Left renal cortex interstitium (tissue), 4 donors: ENCODE data around the gene ADH5. TPM values are rescaled to one million over a fixed set of nuclear protein-coding genes. Genes with fewer than 3 reads are reported as not detected.
"Not testable (repeated sequence)": the region's sequence is repeated elsewhere in the genome, so short reads cannot be mapped to it uniquely, and the experiment has no call there.

Source experiments
- DNase-seq, 4 donors: peaks; one replicate each; pipeline ENCODE4 v3.0.0-alpha.2; 2013; ENCODE audit warnings: low read depth in 4 of 4, low spot score in 2 of 4, missing footprints in 1 of 4
- polyA plus RNA-seq, 4 donors: library from polyadenylated mRNA; unstranded; fragments of 120-200 nt; gene quantifications; one replicate each; pipeline ENCODE4 v1.2.1, GENCODE V29; 2013; ENCODE audit not compliant: insufficient read length in 4 of 4

Gene ADH5
- polyA plus RNA-seq, 4 donors = 231 to 314 (median 236) TPM

DNA sequence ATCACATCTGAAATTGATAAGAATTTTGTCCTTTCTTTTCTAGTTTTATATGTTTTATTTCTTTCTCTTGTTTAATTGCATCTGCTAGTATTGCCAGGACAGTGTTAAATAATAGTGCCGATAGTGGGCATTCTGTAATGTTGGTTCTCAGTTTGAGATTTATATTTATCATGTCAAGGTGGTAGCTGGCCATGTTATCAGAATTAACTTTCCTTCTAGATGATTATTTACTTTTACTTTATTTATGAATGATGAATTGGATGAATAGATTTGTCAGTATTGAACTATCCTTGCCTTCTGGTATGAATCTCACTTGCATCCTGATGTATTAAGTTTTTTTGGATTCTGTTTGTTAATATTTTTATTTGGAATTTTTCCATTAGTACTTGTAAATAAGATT lies 50.4 kb downstream of the ADH5 start:
- no peak for DNase-seq

DNA sequence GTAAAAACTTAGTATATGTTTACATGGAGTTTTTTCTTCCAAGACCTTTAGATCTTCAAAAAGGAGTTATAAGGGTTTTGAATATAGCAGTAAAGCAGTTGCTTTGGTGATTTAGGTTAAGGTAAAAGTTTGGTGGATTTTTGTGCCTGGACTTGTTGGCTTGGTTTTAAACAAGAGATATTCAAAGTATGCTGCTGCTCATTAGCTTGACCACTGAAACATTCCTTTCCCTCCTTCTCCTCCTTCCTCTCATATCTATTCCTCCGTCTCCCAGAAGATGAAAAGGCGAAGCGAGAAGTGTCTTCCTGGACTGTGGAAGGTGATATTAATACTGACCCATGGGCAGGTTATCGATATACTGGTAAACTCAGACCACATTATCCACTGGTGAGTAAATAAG lies 54.6 kb downstream of the ADH5 start:
- DNase-seq = no peak

- DNase-seq = no peak
Measured at GRCh38 chr4:99029852-99030251, 58.7 kb downstream of the ADH5 start.

GRCh38 chr4:99029018-99029735 lies 59.4 kb downstream of the ADH5 start:
- DNase-seq = no peak

GRCh38 chr4:99028187-99028586 lies 60.4 kb downstream of the ADH5 start:
- no peak for DNase-seq

DNA sequence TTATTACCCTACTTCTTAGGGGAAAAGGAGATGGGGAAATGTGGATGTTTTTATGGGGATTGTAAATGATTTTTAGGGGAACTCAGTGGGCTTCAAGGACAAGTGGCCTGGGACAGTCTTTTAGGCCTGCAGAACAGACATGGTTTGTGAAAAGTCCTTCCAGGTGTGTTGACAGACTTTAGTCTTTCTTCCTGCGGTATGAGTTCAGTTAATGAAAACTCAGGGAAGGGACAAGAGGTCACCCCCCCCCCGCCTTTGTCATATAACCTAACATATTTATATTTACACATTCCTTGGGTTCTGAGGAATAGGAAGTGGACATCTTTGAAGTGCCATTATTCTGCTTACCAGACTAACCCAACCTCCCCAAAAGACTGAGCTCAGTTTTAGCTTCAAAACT lies 61.3 kb downstream of the ADH5 start:
- DNase-seq = no peak

DNA sequence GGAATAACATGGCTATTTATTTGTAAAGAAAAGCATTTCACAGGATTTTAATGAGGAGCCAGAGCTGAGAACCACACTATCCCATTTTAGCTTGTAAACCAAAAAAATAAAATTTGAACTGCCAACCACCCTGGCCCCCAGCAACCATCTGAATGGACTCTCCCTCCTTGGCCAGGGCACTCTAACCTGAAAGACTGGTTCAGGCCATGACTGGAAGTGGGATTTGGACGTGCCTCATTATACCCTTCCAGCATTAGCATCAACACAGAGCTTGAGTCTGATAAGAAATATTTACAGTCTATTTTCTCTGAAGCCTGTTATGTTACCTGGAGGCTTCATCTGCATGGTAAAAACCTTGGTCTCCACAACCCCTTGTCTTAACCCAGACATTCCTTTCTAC lies 63.1 kb downstream of the ADH5 start:
- no peak for DNase-seq

GRCh38 chr4:99024481-99025275 lies 63.9 kb downstream of the ADH5 start:
- no peak for DNase-seq

DNA sequence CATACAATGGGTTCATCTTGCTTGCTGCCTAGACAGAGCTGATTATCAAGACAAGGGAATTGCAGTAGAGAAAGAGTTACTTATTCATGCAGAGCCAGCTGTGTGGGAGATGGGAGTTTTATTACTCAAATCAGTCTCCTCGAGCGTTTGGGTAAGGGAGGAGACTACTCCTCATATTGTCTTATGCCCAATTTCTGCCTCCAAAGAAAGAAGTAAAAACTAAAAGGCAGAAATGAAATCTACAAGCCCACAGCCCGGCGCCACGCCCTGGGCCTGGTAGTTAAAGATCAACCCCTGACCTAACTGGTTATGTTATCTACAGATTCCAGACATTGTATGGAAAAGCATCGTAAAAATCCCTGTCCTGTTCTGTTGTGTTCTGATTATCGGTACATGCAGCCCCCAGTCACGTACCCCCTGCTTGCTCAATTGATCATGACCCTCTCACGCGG lies 64.8 kb downstream of the ADH5 start:
- DNase-seq = not testable (repeated sequence)

GRCh38 chr4:99022566-99022965 lies 66.0 kb downstream of the ADH5 start:
- no peak for DNase-seq

DNA sequence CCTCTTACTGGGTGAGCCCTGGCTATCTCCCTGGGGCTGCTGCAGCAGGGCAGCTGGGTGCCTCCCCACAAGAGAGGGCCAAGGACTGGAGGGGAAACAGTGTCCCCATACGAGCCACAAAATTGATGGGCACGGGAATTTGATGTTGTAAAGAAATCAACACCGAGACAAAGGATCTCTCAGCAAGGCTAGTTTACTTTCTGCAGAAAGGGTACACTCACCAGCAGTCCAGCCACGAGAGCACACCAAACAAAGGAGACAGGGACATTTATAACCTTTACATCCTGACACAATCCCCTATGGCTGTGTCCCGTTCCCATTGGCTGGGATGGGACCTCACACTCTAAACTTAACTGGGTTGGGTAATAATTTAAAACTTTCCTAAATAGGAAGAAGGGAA lies 67.2 kb downstream of the ADH5 start:
- DNase-seq = no peak

Other genes with a start within 250 kb of the ADH5 start
- gene EIF4E, start 159.7 kb downstream of the ADH5 start, polyA plus RNA-seq = 100 to 1,000 TPM; 108 to 150 (median 123) TPM
- gene METAP1, start 93.1 kb downstream of the ADH5 start, polyA plus RNA-seq = 10 to 100 TPM; 60.3 to 74.4 (median 67.2) TPM
- gene ADH4, start 55.5 kb upstream of the ADH5 start, polyA plus RNA-seq = 1 to 10 TPM in 2 of 4 donors, under 1 TPM in 2; 0.43 to 1.4 (median 0.92) TPM
- gene ADH6, start 130.5 kb upstream of the ADH5 start, polyA plus RNA-seq = 10 to 100 TPM; 16.0 to 34.3 (median 28.4) TPM
- 1 to 10 TPM in 2 of 4 donors, under 1 TPM in 2; 0.11 to 5.3 (median 1.2) TPM for gene ADH1A, start 202.2 kb upstream of the ADH5 start, polyA plus RNA-seq
- 10 to 100 TPM; 19.9 to 28.9 (median 23.2) TPM for gene ADH1B, start 232.6 kb upstream of the ADH5 start, polyA plus RNA-seq